Kidney capillary endothelial cell (primary cell): ENCODE measurements around the gene S1PR3.

Experiments
- DNase-seq: peaks from one replicate; pipeline ENCODE4 v3.0.0-alpha.2; 2018; ENCODE audit warnings: low spot score

S1PR3 gene

DNA sequence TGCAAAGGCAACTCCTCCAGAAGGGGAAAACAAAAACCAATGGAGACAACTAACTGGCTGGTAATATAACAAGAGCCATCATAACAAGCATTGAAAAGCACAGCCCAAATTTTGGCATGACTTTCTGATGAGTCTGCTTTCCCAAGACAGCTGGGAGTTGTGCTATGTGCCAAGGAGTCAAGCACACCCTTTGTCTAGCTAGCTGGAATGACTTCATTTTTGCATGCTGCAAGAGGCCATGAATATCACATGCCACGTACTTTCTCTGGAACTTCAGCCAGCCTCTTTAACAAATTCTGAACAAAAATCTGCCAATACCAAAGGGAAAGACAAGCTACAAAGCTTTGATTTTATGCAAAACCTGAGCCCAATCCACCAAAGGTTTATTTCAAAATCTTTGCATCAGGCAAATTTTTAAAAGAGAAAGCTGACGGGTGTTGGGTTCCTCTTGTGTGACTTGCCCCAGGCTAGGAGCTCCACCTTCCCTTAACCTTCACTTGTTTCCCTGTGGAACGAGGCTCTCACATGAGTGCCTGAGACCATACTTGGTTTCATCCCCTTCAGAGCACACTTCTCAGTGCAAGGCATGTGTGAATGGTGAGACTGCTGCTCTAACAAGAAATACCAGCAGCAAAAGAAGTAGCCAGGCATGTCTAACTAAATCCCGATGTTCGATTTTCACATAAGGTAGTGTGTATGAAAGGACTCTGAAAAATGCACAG, 47.3 kb downstream of the S1PR3 start:
- DNase-seq: no peak

GRCh38 chr9:89039104-89039465, 47.8 kb downstream of the S1PR3 start:
- no peak for DNase-seq

GRCh38 chr9:89039664-89040063, 48.4 kb downstream of the S1PR3 start:
- no peak for DNase-seq

- no peak for DNase-seq
These were observed 51.7 kb downstream of the S1PR3 start for GRCh38 chr9:89042984-89043383.

- no peak for DNase-seq
These were observed 52.8 kb downstream of the S1PR3 start for GRCh38 chr9:89044104-89044503.

DNA sequence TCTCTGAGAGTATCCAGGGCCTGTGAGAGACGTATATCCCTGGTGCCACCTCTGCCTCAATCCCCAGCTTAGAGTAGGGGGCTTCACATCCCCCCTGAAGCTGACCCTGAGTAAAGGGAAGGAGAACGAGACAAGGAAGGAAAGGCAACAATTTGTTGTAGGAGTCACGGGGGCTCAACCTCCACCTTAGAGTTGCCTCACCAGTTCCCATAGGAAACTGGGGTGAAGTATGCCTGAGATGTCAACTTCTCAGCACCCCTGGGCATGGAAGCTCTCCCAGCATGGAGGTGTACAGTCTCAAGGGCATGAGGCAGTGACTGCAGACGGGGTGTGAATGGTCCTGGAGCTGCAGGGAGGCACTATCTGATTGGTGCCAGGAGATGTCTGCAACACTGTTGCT, 53.6 kb downstream of the S1PR3 start:
- DNase-seq: no peak

DNA sequence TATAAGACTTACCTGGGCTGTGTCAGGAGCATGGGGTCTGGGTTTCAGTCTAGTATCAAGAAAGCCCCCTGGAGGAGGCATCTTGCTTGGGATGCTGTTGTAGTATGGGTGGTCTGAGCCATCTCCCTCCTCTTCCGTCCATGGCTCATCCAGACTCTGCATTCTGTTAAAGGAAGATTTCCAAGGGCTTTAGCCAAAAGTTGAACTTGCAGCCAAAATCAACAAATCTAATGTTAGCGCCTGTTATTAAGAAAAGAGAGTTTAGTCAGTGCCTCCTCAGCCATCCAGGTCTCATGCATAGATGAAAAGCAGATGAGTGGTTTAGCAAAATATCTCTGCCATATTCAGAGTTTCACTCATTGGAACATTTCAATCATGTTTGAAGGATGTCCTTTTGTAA, 55.6 kb downstream of the S1PR3 start:
- no peak for DNase-seq

- DNase-seq: no peak
These were observed 56.4 kb downstream of the S1PR3 start for GRCh38 chr9:89047667-89048066.

GRCh38 chr9:89048616-89049015, 57.3 kb downstream of the S1PR3 start:
- no peak for DNase-seq

- DNase-seq: no peak
These were observed 58.4 kb downstream of the S1PR3 start for GRCh38 chr9:89049646-89050045.

GRCh38 chr9:89051421-89052025, 60.3 kb downstream of the S1PR3 start:
- no peak for DNase-seq

GRCh38 chr9:89052470-89053097, 61.3 kb downstream of the S1PR3 start:
- DNase-seq: no peak

GRCh38 chr9:89053301-89053700, 62.0 kb downstream of the S1PR3 start:
- no peak for DNase-seq
